Measurements from ENCODE around the gene CPNE9.

Gene CPNE9, protein sequence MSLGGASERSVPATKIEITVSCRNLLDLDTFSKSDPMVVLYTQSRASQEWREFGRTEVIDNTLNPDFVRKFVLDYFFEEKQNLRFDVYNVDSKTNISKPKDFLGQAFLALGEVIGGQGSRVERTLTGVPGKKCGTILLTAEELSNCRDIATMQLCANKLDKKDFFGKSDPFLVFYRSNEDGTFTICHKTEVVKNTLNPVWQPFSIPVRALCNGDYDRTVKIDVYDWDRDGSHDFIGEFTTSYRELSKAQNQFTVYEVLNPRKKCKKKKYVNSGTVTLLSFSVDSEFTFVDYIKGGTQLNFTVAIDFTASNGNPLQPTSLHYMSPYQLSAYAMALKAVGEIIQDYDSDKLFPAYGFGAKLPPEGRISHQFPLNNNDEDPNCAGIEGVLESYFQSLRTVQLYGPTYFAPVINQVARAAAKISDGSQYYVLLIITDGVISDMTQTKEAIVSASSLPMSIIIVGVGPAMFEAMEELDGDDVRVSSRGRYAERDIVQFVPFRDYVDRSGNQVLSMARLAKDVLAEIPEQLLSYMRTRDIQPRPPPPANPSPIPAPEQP

DNA sequence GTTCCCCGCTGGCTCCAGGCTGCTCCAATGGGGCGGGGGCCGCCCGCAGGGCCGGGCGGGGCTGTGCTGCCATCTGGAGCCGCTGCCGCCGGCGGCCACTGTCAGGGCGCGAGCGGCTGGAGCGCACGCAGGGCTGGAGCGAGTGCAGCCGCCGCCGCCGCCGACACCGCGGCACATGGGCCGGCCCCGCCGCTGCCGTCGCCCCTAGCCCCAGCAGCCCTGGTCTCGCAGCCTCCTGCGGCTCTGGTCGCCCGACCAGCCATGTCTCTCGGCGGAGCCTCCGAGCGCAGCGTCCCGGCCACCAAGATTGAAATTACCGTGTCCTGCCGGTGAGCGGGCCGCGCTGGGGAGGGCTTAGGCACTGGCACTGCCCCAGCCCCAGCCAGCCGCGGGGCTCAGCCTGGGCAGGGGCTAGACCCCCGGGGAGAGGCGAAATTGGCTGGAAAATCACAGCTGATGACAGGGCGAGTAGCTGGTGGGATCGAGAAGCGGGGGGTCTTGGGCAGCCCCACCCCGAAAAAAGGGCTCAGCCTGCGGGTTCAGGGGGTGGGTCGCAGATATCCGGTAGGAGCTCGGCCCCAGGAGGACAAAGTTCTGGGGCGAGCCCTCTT, at the start of gene CPNE9:
TSS of gene CPNE9 (plus strand) at position 98 of the 611 bp plus-strand sequence. CDS start at position 262, 164 bp downstream.
- H3K27me3 ChIP-seq (ENCODE audit: insufficient read depth, low read depth) = no peaks in the 10 kb centered on the region
- no peaks in the 10 kb centered on the region for H4K20me1 ChIP-seq (ENCODE audit: insufficient read depth)

DNA sequence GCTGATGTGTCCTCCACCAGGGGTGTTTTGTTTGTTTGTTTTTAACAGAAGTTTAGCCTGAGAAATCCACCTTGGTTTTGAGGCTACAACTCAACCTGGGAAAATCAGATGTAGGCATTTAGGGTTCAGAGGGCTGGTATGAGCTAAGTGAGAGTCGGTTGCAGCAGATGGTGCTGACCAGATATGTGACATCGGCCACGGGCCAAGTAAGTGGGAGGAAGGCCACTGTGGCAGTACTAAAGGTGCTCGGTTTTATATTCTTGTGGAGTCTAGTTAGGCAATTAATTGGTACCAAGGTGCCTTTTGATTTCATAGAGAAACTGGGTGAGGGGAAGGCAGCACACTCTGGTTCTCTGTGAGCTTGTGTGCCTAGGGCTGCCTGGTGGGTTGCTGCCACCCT, 43.8 kb upstream of the CPNE9 start:
- no peak overlapping the region for H2AFZ ChIP-seq (ENCODE audit: low read depth)
- no peaks in the 10 kb centered on the region for H3K4me1 ChIP-seq (ENCODE audit: low read depth, poor library complexity, severe bottlenecking)
- no peaks in the 10 kb centered on the region for H3K27me3 ChIP-seq (ENCODE audit: insufficient read depth, low read depth)
- H4K20me1 ChIP-seq (ENCODE audit: insufficient read depth) = no peaks in the 10 kb centered on the region
- no peaks in the 10 kb centered on the region for H3K79me2 ChIP-seq (ENCODE audit: insufficient read depth, low read depth)
- no peak overlapping the region for H3K27ac ChIP-seq
- H3K9ac ChIP-seq = no peak overlapping the region
- no peak overlapping the region for H3K4me2 ChIP-seq
- H3K4me3 ChIP-seq (IDR thresholded peaks at IDR 0.05; ENCODE audit: insufficient read depth, low read depth, low read length) = no peak overlapping the region
- no peaks in the 10 kb centered on the region for H3K36me3 ChIP-seq (ENCODE audit: insufficient read depth)
- no peak for TF ChIP-seq CTCF (conservative IDR thresholded peaks at IDR 0.05; ENCODE audit: low read depth, low read length)

More for the DNA sequence above, at the start of gene CPNE9:
- Histone ChIP-seq H2AFZ (ENCODE audit: low read depth) (no peak within 1 kb of the TSS), H3K4me3 (IDR thresholded peaks at IDR 0.05; ENCODE audit: insufficient read depth, low read depth, low read length) (no peak within 1 kb of the TSS), H3K36me3 (ENCODE audit: insufficient read depth) (no peaks in the 10 kb centered on the region), H3K79me2 (ENCODE audit: insufficient read depth, low read depth) (no peaks in the 10 kb centered on the region), H3K4me1 (ENCODE audit: low read depth, poor library complexity, severe bottlenecking) (no peaks in the 10 kb centered on the region), H3K27ac (no peak within 1 kb of the TSS), H3K4me2 (no peak within 1 kb of the TSS), H3K9ac (no peak within 1 kb of the TSS)
- TF ChIP-seq CTCF (conservative IDR thresholded peaks at IDR 0.05; ENCODE audit: low read depth, low read length) = no peak

DNA sequence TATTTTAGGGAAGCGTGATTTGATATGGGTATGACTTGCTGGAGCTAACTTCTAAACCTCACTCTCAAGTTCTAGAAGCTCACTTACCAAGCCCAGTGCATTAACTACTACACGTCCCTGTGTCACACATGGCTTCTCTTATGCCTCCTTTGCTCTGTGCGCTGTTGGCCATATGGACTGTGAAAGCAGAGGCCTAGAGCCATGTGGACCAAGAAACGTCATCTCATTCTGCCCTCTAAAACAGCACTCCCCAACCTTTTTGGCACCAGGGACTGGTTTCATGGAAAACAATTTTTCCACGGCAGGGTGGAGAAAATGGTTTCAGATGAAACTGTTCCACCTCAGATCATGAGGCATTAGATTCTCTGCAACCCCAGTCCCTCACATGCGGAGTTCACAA, 42.7 kb upstream of the CPNE9 start:
- no peaks in the 10 kb centered on the region for H3K36me3 ChIP-seq (ENCODE audit: insufficient read depth)
- no peaks in the 10 kb centered on the region for H3K79me2 ChIP-seq (ENCODE audit: insufficient read depth, low read depth)
- H3K4me3 ChIP-seq (IDR thresholded peaks at IDR 0.05; ENCODE audit: insufficient read depth, low read depth, low read length) = no peak overlapping the region
- no peaks in the 10 kb centered on the region for H4K20me1 ChIP-seq (ENCODE audit: insufficient read depth)
- H3K9ac ChIP-seq = no peak overlapping the region
- H3K4me1 ChIP-seq (ENCODE audit: low read depth, poor library complexity, severe bottlenecking) = no peaks in the 10 kb centered on the region
- H3K27ac ChIP-seq = no peak overlapping the region
- TF ChIP-seq CTCF (conservative IDR thresholded peaks at IDR 0.05; ENCODE audit: low read depth, low read length) = no peak
- H3K4me2 ChIP-seq = no peak overlapping the region
- H3K27me3 ChIP-seq (ENCODE audit: insufficient read depth, low read depth) = no peaks in the 10 kb centered on the region
- H2AFZ ChIP-seq (ENCODE audit: low read depth) = no peak overlapping the region

DNA sequence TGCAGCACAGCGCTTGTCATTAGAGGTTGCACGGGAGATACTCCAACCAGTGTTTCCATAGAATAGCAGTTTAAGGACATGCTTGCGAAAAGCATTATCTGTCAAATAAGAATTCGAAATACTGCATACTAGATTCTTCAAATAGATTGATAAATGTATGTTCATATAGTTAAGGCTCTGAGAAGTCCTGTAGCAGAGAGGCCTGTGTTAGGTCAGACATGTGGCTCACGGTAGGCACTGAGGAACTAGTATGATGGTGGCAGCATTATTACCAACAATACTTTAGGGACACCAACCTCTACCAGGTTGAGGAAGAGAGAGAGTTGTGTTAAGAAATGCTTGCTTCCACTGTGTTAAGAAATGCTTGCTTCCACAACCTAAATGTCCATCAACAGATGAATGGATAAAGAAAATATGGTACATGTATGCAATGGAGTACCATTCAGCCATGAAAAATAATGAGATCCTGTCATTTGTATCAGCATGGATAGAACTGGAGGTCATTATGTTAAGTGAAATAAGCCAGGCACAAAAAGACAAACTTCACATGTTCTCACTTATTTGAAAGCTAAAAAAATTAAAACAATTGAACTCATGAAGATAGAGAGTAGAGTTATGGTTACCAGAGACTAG, 39.4 kb upstream of the CPNE9 start:
- H3K4me2 ChIP-seq = no peak overlapping the region
- H3K4me1 ChIP-seq (ENCODE audit: low read depth, poor library complexity, severe bottlenecking) = no peaks in the 10 kb centered on the region
- no peak overlapping the region for H3K4me3 ChIP-seq (IDR thresholded peaks at IDR 0.05; ENCODE audit: insufficient read depth, low read depth, low read length)
- H3K79me2 ChIP-seq (ENCODE audit: insufficient read depth, low read depth) = no peaks in the 10 kb centered on the region
- H2AFZ ChIP-seq (ENCODE audit: low read depth) = no peak overlapping the region
- no peak overlapping the region for H3K9ac ChIP-seq
- H3K36me3 ChIP-seq (ENCODE audit: insufficient read depth) = no peaks in the 10 kb centered on the region
- H3K27ac ChIP-seq = no peak overlapping the region
- H4K20me1 ChIP-seq (ENCODE audit: insufficient read depth) = no peaks in the 10 kb centered on the region
- TF ChIP-seq CTCF (conservative IDR thresholded peaks at IDR 0.05; ENCODE audit: low read depth, low read length) = no peak
- H3K27me3 ChIP-seq (ENCODE audit: insufficient read depth, low read depth) = no peaks in the 10 kb centered on the region
